GM19035 (cell line): ENCODE measurements around the gene SAMD4A.

Experiments
- ATAC-seq: cut with Tn5 transposase; IDR thresholded peaks from one replicate; pipeline ENCODE4 v1.9.1; 2021; ENCODE audit not compliant: unreplicated experiment

Gene SAMD4A

DNA sequence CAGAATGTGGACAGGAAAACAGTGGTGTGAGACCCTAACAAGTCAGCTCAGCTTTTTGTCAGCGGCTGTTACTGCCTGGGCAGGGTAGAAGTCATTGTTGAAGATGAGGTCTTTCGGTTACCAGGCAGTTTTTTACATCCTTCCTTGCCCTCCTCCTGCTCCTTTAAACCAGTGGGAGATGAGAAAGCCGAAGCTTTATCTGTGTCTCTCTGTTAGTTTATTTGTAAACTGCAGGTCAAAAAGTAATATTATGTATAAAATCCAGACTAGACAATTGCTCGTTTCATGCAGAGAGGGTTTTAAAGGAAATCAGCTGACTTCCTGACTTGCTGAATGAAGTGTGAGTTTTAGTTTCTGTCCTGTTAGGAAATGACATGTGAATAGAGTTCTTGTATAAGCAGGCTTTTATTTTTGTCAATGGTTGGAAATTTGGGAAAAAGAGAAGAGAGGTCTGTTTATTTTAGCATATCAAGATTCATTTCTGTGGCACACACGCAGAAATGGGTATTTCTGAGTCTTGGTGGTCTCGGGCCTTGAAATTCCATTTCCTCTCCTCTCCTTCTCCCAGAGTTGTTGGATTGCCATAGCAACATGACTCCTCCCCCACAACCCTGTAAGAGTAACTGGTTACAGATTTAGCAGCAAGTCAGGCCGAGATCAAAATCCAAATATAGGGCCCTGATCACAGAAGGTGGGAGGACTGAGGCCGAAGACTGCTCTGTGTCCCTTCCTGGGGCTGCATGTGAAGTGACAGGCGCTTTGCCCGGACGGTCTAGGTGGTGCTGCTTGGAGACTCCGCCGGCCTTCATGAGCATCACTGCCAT is 60.8 kb downstream of the SAMD4A start:
- peak; percentile 73 for ATAC-seq

DNA sequence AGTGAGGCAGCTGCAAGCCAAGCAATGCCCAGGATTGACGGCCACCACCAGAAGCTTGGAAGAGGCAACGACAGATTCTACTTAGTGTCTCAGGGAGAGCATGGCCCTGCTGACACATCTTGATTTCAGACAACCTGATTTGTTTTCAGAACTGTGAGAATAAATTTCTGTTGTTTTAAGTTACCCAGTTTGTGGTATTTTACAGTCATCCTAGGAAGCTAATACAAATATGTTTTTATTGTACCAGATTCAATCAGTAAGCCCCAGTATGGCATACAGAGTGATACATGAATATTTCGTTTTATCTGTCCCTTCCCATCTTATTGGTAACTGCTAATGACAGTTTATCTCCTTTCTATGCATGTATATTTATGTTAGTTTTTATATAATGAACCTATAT is 62.3 kb downstream of the SAMD4A start:
- ATAC-seq: no peak

DNA sequence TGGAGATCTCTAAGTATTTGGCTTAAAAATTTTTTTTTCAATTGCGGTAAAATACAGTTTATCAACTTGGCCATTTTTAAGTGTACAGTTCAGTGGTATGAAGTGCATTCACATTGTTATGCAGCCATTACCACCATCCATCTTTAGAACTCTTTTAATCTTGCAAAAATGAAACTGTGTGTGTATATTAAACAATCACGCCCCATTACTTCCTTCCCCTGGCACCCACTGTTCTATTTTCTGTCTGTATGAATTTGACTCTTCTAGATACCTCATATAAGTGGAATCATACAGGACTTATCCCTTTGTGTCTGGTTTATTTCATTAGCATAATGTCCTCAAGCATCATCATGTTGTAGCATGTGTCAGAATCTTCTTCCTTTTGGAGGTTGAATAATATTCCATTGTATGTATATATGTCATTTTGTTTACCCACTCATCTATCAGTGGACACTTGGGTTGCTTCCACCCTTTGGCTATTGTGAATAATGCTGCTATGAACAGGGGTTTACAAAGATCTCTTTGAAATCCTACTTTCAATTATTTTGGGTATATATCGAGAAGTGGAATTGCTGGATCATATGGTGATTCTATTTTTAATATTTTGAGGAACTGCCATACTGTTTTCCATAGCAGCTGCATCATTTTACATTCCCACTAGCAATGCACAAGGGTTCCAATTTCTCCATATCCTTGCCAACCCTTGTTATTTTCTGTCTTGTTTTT is 62.9 kb downstream of the SAMD4A start:
- no peak for ATAC-seq

DNA sequence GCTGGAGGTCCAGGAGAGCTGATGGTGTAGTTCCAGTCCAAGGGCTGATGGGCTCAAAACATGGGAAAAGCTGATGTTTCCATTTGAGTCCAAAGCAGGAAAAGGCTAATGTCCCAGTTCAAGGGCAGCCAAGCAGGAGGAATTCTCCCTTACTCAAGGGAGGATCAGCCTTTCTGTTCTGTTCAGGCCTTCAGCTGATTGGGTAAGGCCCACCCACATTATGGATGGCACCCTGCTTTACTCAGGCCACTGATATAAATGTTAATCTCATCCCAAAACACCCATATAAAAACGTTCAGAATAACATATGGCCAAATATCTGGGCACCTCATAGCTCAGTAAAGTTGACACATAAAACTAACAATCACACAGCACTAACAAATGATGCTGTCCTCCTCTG is 64.1 kb downstream of the SAMD4A start:
- no peak for ATAC-seq

DNA sequence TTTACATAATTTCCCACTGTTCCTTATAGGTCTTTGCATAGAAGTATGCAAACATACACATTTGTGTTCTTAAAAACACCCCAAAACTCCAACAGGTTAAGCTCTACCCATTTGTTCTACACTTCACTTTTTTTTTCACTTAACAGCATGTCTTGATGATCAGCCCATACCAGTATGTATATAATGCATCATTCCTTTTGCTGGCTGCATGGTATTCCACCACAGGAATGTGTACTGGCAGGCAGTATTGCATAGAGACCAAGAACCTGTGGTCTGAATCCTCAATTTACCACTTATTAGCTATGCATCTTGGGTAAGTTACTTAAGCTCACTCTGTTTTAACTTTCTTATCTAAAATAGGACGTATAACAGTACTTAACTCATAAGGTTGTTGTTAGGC is 65.5 kb downstream of the SAMD4A start:
- ATAC-seq: no peak

DNA sequence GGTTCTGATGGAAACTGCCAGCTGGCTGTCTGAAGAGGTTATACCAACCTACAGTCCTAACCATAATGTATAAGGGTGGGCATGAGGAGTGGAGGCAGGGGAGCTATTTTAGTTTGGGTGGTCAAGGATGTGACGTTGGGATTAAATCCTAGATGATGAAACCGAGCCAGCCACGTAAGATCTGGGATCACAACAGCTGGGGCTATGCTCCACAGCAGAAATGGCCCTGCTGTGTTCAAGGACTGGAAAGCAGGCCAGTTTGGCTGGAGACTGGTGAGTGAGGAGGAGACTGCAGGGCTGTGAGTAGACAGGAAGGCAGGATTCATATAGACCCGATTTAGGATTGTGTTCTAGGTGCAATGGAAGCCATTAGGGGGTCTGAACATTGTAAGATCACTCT is 66.1 kb downstream of the SAMD4A start:
- no peak for ATAC-seq

DNA sequence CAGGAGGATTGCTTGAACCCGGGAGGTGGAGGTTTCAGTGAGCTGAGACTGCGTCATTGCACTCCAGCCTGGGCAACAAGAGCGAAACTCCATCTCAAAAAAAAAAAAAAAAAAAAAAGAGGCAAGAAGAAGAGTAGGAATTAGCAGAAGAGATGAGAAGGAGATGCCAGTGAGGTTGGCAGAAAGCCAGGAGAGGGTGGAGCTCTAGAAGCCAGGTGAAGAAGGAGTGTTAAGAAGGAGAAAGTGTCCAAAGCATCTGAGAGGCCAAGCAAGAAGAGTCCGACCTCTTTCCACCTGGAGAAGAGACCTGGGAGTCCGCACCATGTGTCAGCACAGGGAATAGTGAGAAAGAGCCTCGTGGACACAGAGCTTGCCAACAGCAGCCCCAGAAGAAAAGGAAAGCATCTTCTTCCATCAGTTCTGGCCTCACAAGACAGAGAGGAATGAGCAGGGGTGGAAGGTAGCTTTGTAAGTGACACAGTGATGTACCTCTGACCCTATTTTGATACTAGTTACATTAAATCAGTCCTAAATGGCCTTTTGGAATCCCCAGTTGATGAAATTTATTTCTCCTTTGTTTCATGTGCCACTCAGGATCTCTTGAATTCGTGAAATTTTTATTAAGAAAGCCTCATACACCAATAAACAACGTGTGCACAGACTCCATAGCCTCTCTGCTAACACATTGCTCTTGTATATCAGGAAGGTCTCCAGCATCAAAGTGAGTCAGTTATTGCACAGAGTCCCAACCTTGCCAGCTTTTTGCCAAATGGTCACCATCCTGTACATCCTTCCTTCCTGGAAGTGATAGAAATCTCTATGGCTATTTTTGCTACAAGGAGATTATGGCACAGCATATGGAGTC is 70.6 kb downstream of the SAMD4A start:
- ATAC-seq: no peak

DNA sequence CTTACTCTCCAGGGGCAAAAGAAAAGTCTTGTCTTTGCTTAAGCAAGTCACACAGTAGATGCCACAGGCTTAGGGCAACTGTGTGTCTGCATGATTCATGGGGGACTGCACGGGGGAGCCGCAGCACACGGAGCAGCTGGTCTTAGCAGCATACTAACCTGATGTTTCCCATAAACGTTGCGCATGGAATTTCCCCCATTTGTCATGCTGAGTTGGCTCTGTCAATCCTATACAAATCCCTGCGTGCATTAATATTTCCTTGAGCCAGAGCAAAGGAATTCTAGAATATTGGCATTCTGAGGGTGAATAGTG is 71.2 kb downstream of the SAMD4A start:
- ATAC-seq: no peak

DNA sequence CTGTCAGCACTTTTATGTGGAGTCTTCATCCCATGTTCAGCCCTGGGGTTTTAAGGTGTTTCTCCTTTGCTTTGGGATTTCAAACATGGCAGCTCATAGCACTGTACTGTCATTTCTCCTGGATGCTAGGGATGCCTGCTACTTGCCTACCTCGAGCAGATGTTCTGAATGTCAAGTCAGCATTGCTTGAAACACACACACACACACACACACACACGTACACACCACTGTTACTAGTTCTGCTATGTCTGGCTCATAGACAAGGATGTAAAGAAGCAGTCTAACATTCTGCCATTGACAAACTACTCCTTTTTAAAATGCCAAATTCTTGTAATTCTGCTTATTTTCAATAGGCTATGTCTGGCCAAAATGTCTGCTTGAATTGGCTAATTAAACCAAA is 72.7 kb downstream of the SAMD4A start:
- no peak for ATAC-seq

DNA sequence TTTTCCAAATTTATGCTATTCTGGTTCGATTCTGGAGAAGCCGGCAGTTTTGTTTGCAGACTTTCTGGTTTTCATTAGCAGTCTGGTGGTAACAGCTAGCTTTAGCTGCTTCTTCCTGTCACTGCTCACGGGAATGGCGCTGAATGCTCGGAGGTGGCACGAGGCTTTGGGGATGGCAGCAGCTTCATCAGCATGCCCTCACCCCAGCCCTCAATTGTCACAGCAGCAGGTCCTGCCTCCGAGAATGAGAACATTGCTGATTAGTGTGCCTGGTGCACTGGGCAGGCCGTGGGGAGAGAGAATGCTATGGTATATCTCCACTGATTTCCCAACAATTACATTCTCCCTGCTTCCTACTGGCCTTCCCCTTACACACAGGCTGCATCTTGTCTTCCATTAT is 73.6 kb downstream of the SAMD4A start:
- no peak for ATAC-seq

DNA sequence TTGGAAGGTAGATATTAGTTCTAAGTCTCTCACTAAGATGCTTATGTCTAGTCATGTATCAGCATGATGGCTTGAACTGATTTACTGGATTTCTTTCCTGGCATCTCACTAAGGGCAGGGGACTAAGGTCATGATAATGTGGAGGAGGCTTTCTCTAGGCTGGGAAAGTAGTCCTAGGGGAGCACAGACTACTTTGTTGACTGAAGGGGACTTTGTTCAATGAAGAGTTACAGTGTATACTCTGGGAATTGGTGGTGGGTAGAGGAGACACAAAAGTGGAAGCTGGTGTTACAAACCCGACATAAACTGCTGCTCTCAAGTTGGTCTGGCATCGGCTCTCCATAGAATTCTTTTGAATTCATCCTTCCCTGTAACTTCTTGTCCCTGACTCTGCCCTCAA is 75.2 kb downstream of the SAMD4A start:
- no peak for ATAC-seq

DNA sequence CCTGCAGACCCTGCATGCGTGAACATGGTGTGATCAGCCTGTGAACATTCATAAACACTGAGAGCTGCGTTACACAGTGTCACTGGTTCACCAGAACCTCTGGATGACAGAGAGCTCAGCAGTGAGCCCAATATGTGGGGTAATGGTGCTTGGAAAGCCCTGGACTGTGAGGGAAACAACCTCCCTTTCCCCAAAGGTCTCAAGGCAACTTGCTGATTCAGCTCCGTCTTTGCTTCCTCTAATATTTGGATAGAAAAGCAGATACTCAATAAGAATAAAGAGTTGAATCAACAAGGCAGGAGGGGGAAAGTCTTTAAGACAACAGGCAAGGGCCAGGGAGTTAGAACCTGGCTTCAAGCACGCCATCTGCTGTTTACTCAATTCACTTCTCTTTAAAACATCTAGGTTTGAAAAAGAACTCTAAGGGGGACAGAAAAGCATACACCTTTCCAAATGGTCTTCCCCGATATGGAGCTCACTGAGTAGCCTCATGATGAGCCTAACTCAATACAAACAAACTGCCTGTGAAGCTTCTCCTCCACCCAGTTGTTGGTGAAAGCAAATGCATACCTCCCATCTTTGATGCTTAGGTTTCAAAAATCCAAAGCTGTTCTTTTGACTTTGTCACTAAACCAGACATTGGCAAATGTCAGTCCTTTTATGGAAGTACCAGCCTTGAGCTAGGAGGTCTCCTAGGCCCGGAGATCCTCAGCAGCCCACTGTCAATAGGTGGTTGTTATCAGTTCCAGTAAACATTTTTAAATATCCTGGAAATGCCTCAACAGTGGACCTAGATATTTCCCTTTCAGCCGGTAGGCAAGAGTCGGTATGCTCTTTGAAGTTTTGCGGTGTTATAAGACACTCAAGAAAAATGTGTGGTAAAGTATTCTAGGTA is 76.1 kb downstream of the SAMD4A start:
- ATAC-seq: no peak

DNA sequence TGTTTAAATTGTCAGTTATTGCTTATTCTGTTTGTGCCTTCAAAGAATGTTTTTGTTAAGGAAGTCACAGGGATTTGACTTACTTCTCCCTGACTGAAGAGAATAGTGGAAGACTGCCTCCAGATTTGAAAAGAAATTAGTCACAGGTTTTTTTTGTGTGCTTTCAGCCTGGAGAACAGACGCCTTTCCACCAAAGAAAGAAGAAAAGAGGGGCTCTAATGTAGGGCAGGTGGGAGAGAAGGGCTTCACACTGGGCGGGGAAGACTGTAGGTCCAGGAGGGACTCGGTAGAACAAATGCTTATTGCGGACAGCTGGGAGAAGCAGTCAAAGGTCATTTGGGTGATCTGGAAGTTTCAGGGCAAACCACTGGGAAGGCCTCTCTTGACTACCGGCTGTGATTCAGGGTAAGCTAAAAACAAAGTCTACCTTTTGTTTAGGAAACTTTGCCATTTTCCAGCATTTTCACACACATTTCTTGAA is 76.8 kb downstream of the SAMD4A start:
- ATAC-seq: no peak

DNA sequence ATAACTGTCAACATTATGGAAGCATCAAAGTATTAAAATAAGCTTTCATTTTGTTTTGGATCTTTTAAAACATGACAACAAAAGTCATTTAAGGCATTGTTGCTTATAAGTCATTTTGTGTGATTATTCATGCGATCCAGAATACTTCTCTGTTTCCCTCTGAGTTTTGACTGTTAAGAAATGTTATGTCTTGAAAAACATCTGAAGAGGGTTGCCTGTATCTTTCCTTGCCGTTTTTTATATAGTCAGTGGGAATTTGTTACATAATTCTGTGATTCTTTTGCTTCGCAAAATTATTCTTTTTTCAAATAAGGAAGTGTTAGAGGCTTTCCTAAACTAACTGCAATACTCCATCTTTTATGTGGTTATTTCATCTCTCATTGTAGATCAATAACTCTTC is 78.7 kb downstream of the SAMD4A start:
- no peak for ATAC-seq

DNA sequence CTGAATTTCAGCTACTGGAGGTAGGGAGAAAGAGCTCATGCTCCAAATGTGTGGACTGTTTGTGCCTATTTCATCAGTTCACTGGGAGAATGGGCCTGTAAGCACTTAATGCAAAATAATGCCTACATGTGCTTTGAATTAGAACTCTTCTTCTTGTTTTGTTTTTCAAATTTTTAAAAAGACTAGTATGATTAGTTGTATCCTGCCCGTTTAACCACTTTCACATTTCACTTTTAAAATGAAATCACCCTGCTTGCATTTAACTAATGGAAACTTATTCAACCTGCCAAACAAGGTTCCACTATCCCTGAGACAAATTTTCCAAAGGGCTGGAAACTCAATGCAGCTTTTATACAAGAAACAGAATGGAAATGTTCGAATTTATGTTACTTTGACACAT is 79.7 kb downstream of the SAMD4A start:
- ATAC-seq: no peak

DNA sequence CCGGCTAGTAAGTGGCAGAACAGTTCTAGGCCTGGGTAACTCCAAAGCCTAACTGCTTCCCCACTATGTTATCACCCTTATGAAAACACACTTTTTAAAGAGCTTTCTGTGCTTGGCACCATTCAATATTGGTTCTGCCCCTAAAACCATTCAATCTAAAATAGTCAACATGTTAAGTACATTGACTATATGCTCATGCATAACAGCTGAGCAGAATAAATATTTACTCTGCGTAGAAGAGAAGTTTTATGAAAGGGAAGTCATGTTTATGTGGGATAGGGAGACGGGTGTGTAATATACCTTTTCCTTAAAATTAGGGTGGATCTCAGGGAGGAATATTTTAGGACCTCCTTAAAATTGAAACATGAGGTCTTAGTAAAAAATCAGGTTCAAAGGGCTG is 80.5 kb downstream of the SAMD4A start:
- ATAC-seq: no peak

DNA sequence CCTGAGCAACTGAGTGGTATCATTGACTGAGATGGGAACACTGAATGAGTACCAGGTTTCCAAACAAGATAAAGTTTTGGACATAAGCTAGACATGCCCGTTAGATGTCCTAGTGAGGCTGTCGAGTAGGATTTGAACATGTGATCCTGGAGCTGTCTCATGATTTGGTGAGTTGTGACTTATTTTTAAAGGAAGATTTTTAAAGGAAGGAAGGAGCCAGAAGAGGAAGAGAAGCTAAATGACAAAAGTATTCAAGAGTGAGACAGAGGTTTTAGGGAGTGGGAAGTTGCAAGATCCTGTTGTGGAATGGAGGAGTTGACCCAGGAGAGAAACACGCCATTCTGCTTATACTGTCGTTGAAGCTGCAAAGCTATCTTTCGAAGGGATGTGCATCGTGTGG is 82.1 kb downstream of the SAMD4A start:
- ATAC-seq: no peak

DNA sequence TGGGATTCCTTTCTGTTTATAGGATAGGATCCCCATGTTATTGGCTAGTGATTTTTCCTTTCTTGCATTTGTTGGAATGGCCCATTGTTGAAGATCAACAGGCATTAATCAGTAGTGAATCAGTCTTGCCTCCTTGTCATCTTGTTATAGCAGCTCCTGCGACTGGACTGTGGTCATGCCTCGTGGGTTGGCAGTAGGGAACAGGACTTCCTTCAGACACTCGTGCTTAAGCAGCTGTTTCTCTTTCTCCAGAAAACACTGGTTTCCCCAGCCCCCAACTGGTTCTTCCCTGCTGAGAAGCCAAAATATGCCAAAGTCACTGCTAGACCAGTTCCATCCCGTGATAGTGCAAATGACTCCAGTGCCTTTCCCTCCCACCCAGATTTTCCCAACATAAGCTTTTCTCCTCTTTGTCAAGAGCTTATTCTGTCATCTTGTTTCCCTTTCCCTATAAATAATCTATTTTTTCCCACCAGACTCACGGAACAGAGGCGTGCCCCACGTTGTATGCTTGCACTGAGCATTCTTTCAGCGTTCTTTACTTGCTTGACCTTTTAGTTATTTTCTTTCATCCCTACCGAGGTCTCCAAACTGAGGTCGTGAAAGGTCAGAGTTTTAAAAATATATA is 83.5 kb downstream of the SAMD4A start:
- ATAC-seq: no peak

DNA sequence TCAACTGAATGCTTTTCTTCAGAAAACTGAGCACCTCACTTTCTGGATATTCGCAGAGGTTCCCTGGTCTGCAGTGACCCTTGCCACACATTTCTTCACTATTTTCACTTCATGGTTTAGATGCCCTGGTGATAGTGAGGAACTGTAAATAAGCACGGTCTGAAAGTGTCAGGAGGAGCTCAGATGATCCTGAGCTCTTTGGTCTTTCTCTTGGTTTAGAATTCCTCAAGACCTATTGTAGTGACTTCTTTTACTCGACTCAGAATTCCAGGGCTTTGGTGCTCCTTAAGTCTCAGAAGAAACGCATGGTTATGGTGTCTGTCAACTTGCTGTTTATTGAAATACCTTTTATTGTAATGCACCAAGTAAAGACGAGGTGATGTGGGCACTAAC is 84.0 kb downstream of the SAMD4A start:
- no peak for ATAC-seq

DNA sequence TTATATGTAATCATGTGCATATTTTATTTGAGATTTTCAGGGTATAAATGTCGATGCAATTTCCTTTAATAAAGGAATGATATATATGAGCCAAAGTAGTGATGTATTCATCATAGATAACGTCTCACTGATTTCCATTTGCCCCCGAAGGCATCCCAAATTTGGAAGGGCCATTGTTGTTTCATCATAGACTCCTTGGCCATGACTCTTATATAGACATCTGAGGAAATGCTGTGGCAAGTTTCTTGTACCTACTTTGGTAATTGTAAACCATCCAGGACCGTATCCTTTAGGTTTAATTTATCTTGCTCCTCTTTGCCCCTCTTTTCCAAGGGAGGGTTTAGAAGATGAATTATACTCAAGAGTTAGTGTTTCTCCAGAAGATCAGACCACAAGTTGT is 84.7 kb downstream of the SAMD4A start:
- no peak for ATAC-seq
